Astrocyte (in vitro differentiated cells and primary cell): ENCODE data around the gene CPSF4. TPM values are rescaled to one million over a fixed set of nuclear protein-coding genes. Genes with fewer than 3 reads are reported as not detected.
"Not testable (repeated sequence)": the region's sequence is repeated elsewhere in the genome, so short reads cannot be mapped to it uniquely, and the experiment has no call there.

Experiments used
- DNase-seq: peaks from one replicate; pipeline ENCODE4 v3.0.0-alpha.2; 2010; ENCODE audit warnings: low read depth
- FAIRE-seq: peaks from 2 replicates; lab custom pipeline; 2011; peaks lifted over from hg19 to GRCh38; lab: Jason Lieb, UNC
- H2AFZ ChIP-seq: 2 replicates; pipeline ENCODE4 v1.6.0; 2012; ENCODE audit warnings: low read depth, low read length, inconsistent platforms
- H3K27ac ChIP-seq: 2 replicates; pipeline ENCODE4 v1.5.1; 2011; ENCODE audit warnings: low read depth, low read length, inconsistent platforms
- H3K27me3 ChIP-seq: 2 replicates; pipeline ENCODE4 v1.6.0; 2011; ENCODE audit warnings: low read length, inconsistent platforms; ENCODE audit not compliant: insufficient read depth
- H3K36me3 ChIP-seq: 2 replicates; pipeline ENCODE4 v1.5.1; 2011; ENCODE audit warnings: low read length, inconsistent platforms; ENCODE audit not compliant: insufficient read depth
- H3K4me1 ChIP-seq: 2 replicates; pipeline ENCODE4 v1.5.1; 2011; ENCODE audit warnings: low read length, inconsistent platforms; ENCODE audit not compliant: insufficient read depth
- H3K4me2 ChIP-seq: 2 replicates; pipeline ENCODE4 v1.6.0; 2012; ENCODE audit warnings: low read length, inconsistent platforms
- H3K4me3 ChIP-seq: 2 replicates; pipeline ENCODE4 v1.5.1; 2011; ENCODE audit warnings: low read depth, mild to moderate bottlenecking, low read length, inconsistent platforms; ENCODE audit not compliant: insufficient read depth
- H3K79me2 ChIP-seq: 2 replicates; pipeline ENCODE4 v1.6.0; 2012; ENCODE audit warnings: mild to moderate bottlenecking, low read length, inconsistent platforms; ENCODE audit not compliant: insufficient read depth
- H3K9ac ChIP-seq: 2 replicates; pipeline ENCODE4 v1.6.0; 2012; ENCODE audit warnings: mild to moderate bottlenecking, low read length, inconsistent platforms
- H3K9me3 ChIP-seq: 2 replicates; pipeline ENCODE4 v1.5.1; 2012; ENCODE audit warnings: low read depth, mild to moderate bottlenecking, low read length, inconsistent platforms; ENCODE audit not compliant: insufficient read depth
- H4K20me1 ChIP-seq: 2 replicates; pipeline ENCODE4 v1.6.0; 2012; ENCODE audit warnings: low read length, inconsistent platforms; ENCODE audit not compliant: insufficient read depth
- H3K27ac Mint-ChIP-seq: one replicate; pipeline ENCODE4 v1.8.0; 2021; ENCODE audit warnings: mild to moderate bottlenecking, mixed read lengths; ENCODE audit not compliant: unreplicated experiment
- H3K27me3 Mint-ChIP-seq: one replicate; pipeline ENCODE4 v1.8.0; 2021; ENCODE audit warnings: low read depth, mixed read lengths; ENCODE audit not compliant: unreplicated experiment
- H3K36me3 Mint-ChIP-seq: one replicate; pipeline ENCODE4 v1.8.0; 2021; ENCODE audit warnings: low read depth, mixed read lengths; ENCODE audit not compliant: unreplicated experiment
- H3K4me1 Mint-ChIP-seq: one replicate; pipeline ENCODE4 v1.8.0; 2021; ENCODE audit warnings: low read depth, mixed read lengths; ENCODE audit not compliant: unreplicated experiment
- H3K4me3 Mint-ChIP-seq: one replicate; pipeline ENCODE4 v1.8.0; 2021; ENCODE audit warnings: mild to moderate bottlenecking, moderate library complexity, mixed read lengths; ENCODE audit not compliant: unreplicated experiment
- H3K9me3 Mint-ChIP-seq: one replicate; pipeline ENCODE4 v1.8.0; 2021; ENCODE audit warnings: mild to moderate bottlenecking, mixed read lengths; ENCODE audit not compliant: unreplicated experiment
- CTCF ChIP-seq: IDR thresholded peaks from 2 replicates; pipeline ENCODE4 v1.5.1; 2011; ENCODE audit warnings: low read depth, mild to moderate bottlenecking, inconsistent platforms, low read length, moderate library complexity; ENCODE audit not compliant: insufficient read depth
- EZH2 ChIP-seq: IDR thresholded peaks from 2 replicates; pipeline ENCODE4 v1.6.1; 2012; ENCODE audit warnings: mild to moderate bottlenecking, low read length, inconsistent platforms; ENCODE audit not compliant: insufficient read depth
- total RNA-seq: library from RNA; stranded (reverse); gene quantifications from 2 replicates; pipeline ENCODE4 v1.2.1, GENCODE V29; 2021

The CPSF4 gene
- total RNA-seq, 1 donor from 2014 or later, result 46.8 TPM

GRCh38 chr7:99415513-99416127, 23.1 kb upstream of the CPSF4 start:
- not testable (repeated sequence) for H3K9me3 Mint-ChIP-seq, H3K27me3 ChIP-seq, H3K9ac ChIP-seq, H3K27ac ChIP-seq, H3K9me3 ChIP-seq, H3K4me1 ChIP-seq, H3K27ac Mint-ChIP-seq, H3K4me2 ChIP-seq, H3K4me3 ChIP-seq, FAIRE-seq, H3K4me3 Mint-ChIP-seq, H2AFZ ChIP-seq, H3K4me1 Mint-ChIP-seq, H3K27me3 Mint-ChIP-seq
- peaks cover 59% of the 10 kb centered on the region for H4K20me1 ChIP-seq
- DNase-seq, result peak; percentile 36
- H3K36me3 ChIP-seq, result peaks cover 56% of the 10 kb centered on the region
- peaks cover 47% of the 10 kb centered on the region for H3K79me2 ChIP-seq
- peaks cover 15% of the 10 kb centered on the region for H3K36me3 Mint-ChIP-seq
- TF ChIP-seq CTCF, result peak; percentile 54

GRCh38 chr7:99418260-99418659, 20.5 kb upstream of the CPSF4 start:
- H3K4me3 Mint-ChIP-seq, result no peak overlapping the region
- Histone ChIP-seq H3K9me3 (no peaks in the 10 kb centered on the region), H3K4me2 (no peak overlapping the region), H3K4me3 (no peak overlapping the region), H3K79me2 (peaks cover 31% of the 10 kb centered on the region), H3K4me1 (no peaks in the 10 kb centered on the region), H3K9ac (no peak overlapping the region), H2AFZ (no peak overlapping the region), H3K27me3 (no peaks in the 10 kb centered on the region), H4K20me1 (peaks cover 59% of the 10 kb centered on the region), H3K36me3 (peaks cover 44% of the 10 kb centered on the region), H3K27ac (no peak overlapping the region)
- H3K27me3 Mint-ChIP-seq, result no peaks in the 10 kb centered on the region
- no peak for FAIRE-seq
- peaks cover 18% of the 10 kb centered on the region for H3K36me3 Mint-ChIP-seq
- no peaks in the 10 kb centered on the region for H3K9me3 Mint-ChIP-seq
- DNase-seq, result no peak
- TF ChIP-seq EZH2 (no peak), CTCF (no peak)
- no peak overlapping the region for H3K27ac Mint-ChIP-seq
- peaks cover 4% of the 10 kb centered on the region for H3K4me1 Mint-ChIP-seq

GRCh38 chr7:99419323-99420021, 19.3 kb upstream of the CPSF4 start:
- no peak overlapping the region for H2AFZ ChIP-seq
- FAIRE-seq, result no peak
- H3K36me3 Mint-ChIP-seq, result peaks cover 26% of the 10 kb centered on the region

More at GRCh38 chr7:99419323-99420021, 19.3 kb upstream of the CPSF4 start:
- peaks cover 41% of the 10 kb centered on the region for H3K36me3 ChIP-seq
- H3K9ac ChIP-seq, result no peak overlapping the region
- Mint-ChIP-seq H3K4me3 (no peak overlapping the region), H3K9me3 (no peaks in the 10 kb centered on the region), H3K27ac (no peak overlapping the region), H3K4me1 (peaks cover 4% of the 10 kb centered on the region), H3K27me3 (no peaks in the 10 kb centered on the region)
- peaks cover 25% of the 10 kb centered on the region for H3K79me2 ChIP-seq
- TF ChIP-seq CTCF, result no peak
- TF ChIP-seq EZH2, result no peak
- no peak overlapping the region for H3K4me2 ChIP-seq
- no peaks in the 10 kb centered on the region for H3K27me3 ChIP-seq
- H3K4me3 ChIP-seq, result no peak overlapping the region
- H3K27ac ChIP-seq, result no peak overlapping the region
- DNase-seq, result no peak
- H4K20me1 ChIP-seq, result peaks cover 52% of the 10 kb centered on the region
- no peaks in the 10 kb centered on the region for H3K4me1 ChIP-seq
- H3K9me3 ChIP-seq, result no peaks in the 10 kb centered on the region
